HCT116 (cell line): ENCODE results near the gene SLC12A3. TPM values are rescaled to one million over a fixed set of nuclear protein-coding genes. Genes with fewer than 3 reads are reported as not detected.

Source experiments
- ATAC-seq: fragments of 200-7000 bp; cut with Tn5 transposase; 2 replicates; pipeline ENCODE4 v1.9.1; 2020; ENCODE audit warnings: mild to moderate bottlenecking, moderate library complexity
- BruUV-seq: library from RNA; stranded (reverse); fragments of 400-500 nt; replicated peaks from 2 replicates; lab custom pipeline; 2021; lab: Mats Ljungman, UMichigan
- CTCF ChIA-PET: fragments of 300-600 bp; sonication (Branson Sonifier 250); formaldehyde crosslinking; loops from one replicate; lab custom pipeline; 2021; ENCODE audit warnings: antibody characterized with exemption; lab: Charles Lee
- POLR2A ChIA-PET: fragments of 300-600, 350-600 bp; sonication (Branson Sonifier 250); formaldehyde crosslinking; loops from one replicate; lab custom pipeline; 2021; ENCODE audit warnings: antibody characterized with exemption; lab: Charles Lee
- RAD21 ChIA-PET, 2 experiments: fragments of 300-600 bp; sonication (Branson Sonifier 250); formaldehyde crosslinking; loops; one replicate each; lab custom pipeline; 2023; ENCODE audit warnings: low total read pairs in 2 of 2; ENCODE audit not compliant: uncharacterized antibody in 2 of 2, unreplicated experiment in 2 of 2, low non-redundant PET in 1 of 2; lab: Charles Lee
- DNase-seq: peaks from one replicate; pipeline ENCODE4 v3.0.0-alpha.2; 2010; ENCODE audit warnings: low read depth, low spot score
- H2AFZ ChIP-seq: fragments of 200-600 bp; shearing (Covaris generic), sonication (generic); 2 replicates; pipeline ENCODE4 v1.6.1; 2017; ENCODE audit warnings: low read depth, mixed run types, mixed read lengths, antibody characterized with exemption, low read length; ENCODE audit not compliant: poor library complexity, severe bottlenecking
- H3K27ac ChIP-seq: 2 replicates; pipeline ENCODE4 v1.5.1; 2012; ENCODE audit warnings: low read depth, low read length
- H3K27me3 ChIP-seq: fragments of 200-600 bp; sonication (generic); 2 replicates; pipeline ENCODE4 v1.6.1; 2016; ENCODE audit warnings: mixed run types, low read length, mixed read lengths; ENCODE audit not compliant: insufficient read depth
- H3K36me3 ChIP-seq, 2 experiments: fragments of 200-500 bp in 1 of 2; fragments of 200-600 bp in 1 of 2; sonication (Bioruptor generic) in 1 of 2; sonication (generic) in 1 of 2; 2 replicates each; pipeline versions ENCODE4 v1.5.1 to v1.6.1; 2014 to 2016; ENCODE audit warnings: low read length in 2 of 2, inconsistent platforms in 1 of 2, mixed read lengths in 1 of 2, mixed run types in 1 of 2; ENCODE audit not compliant: insufficient read depth in 2 of 2, control insufficient read depth in 1 of 2
- H3K4me1 ChIP-seq, 2 experiments: fragments of 200-600 bp in 1 of 2; sonication (generic) in 1 of 2; 2 replicates each; pipeline versions ENCODE4 v1.5.1 to v1.6.1; 2012 to 2017; ENCODE audit warnings: low read length in 2 of 2, inconsistent platforms in 1 of 2, mild to moderate bottlenecking in 1 of 2, mixed read lengths in 1 of 2, mixed run types in 1 of 2, moderate library complexity in 1 of 2; ENCODE audit not compliant: insufficient read depth in 2 of 2, control insufficient read depth in 1 of 2
- H3K4me2 ChIP-seq: fragments of 200-600 bp; sonication (generic); 2 replicates; pipeline ENCODE4 v1.6.1; 2017; ENCODE audit warnings: mixed run types, low read length, mixed read lengths
- H3K4me3 ChIP-seq, 2 experiments: fragments of 200-600 bp in 1 of 2; sonication (generic) in 1 of 2; replicated peaks in 1 of 2; 2 replicates each; pipeline ENCODE4 v1.5.1; 2011 to 2016; ENCODE audit warnings: low read length in 2 of 2, control low read depth in 1 of 2, low read depth in 1 of 2, mild to moderate bottlenecking in 1 of 2, mixed read lengths in 1 of 2, mixed run types in 1 of 2
- H3K79me2 ChIP-seq: fragments of 200-600 bp; sonication (generic); 2 replicates; pipeline ENCODE4 v1.6.1; 2017; ENCODE audit warnings: mild to moderate bottlenecking, mixed run types, low read length, moderate library complexity, mixed read lengths; ENCODE audit not compliant: insufficient read depth
- H3K9ac ChIP-seq: fragments of 200-600 bp; sonication (generic); 2 replicates; pipeline ENCODE4 v1.6.1; 2016; ENCODE audit warnings: low read length, mixed read lengths
- H3K9me2 ChIP-seq: fragments of 200-600 bp; sonication (generic), shearing (Covaris generic); 2 replicates; pipeline ENCODE4 v1.6.1; 2017; ENCODE audit warnings: mixed run types, mild to moderate bottlenecking, moderate library complexity; ENCODE audit not compliant: insufficient read depth
- H3K9me3 ChIP-seq, 2 experiments: fragments of 200-500 bp in 1 of 2; fragments of 200-600 bp in 1 of 2; sonication (Bioruptor generic) in 1 of 2; sonication (generic) in 1 of 2; 2 replicates each; pipeline ENCODE4 v1.6.1; 2014 to 2017; ENCODE audit warnings: low read length in 2 of 2, mixed read lengths in 2 of 2, inconsistent platforms in 1 of 2, low read depth in 1 of 2, mild to moderate bottlenecking in 1 of 2, mixed run types in 1 of 2, moderate library complexity in 1 of 2; ENCODE audit not compliant: control insufficient read depth in 1 of 2, insufficient read depth in 1 of 2
- H4K20me1 ChIP-seq: fragments of 200-600 bp; sonication (generic), shearing (Covaris generic); 2 replicates; pipeline ENCODE4 v1.6.1; 2017; ENCODE audit warnings: mixed run types, mild to moderate bottlenecking, moderate library complexity; ENCODE audit not compliant: insufficient read depth
- CTCF ChIP-seq, 3 experiments: fragments of 200-600 bp in 1 of 3; sonication (generic) in 1 of 3; IDR thresholded peaks in 2 of 3; conservative IDR thresholded peaks in 1 of 3; 2 replicates each; pipeline ENCODE4 v1.5.1; 2012 to 2017; ENCODE audit warnings: low read depth in 2 of 3, low read length in 2 of 3, antibody characterized with exemption in 1 of 3, borderline replicate concordance in 1 of 3, control low read depth in 1 of 3, mild to moderate bottlenecking in 1 of 3, mixed read lengths in 1 of 3, mixed run types in 1 of 3, moderate library complexity in 1 of 3; ENCODE audit not compliant: insufficient read depth in 1 of 3
- MAX ChIP-seq: IDR thresholded peaks from 2 replicates; pipeline ENCODE4 v1.6.1; 2012
- SP1 ChIP-seq: IDR thresholded peaks from 2 replicates; pipeline ENCODE4 v1.6.1; 2012; ENCODE audit warnings: low read depth
- TCF7L2 ChIP-seq: IDR thresholded peaks from 2 replicates; pipeline ENCODE4 v1.7.0; 2011; ENCODE audit warnings: borderline replicate concordance, inconsistent platforms; ENCODE audit not compliant: insufficient read depth, insufficient read length; ENCODE audit errors: extremely low read depth
- ZBTB33 ChIP-seq: IDR thresholded peaks from 2 replicates; pipeline ENCODE4 v1.6.1; 2011; ENCODE audit warnings: mild to moderate bottlenecking, low read length, moderate library complexity; ENCODE audit not compliant: insufficient replicate concordance; ENCODE audit errors: extremely low read depth
- ZFX ChIP-seq: fragments of 450-650 bp; IDR thresholded peaks from 2 replicates; pipeline ENCODE4 v1.6.1; 2017
- intact Hi-C: fragments of 100-400 bp; cut with micrococcal nuclease; formaldehyde crosslinking; loops from 2 replicates; pipeline ENCODE4 v1.10.0; 2022
- total RNA-seq: library from RNA; stranded (reverse); gene quantifications from one replicate; pipeline ENCODE4 v1.2.1, GENCODE V29; 2021; ENCODE audit not compliant: unreplicated experiment

Gene SLC12A3
- total RNA-seq, 1 experiment from 2014 or later: not detected

DNA sequence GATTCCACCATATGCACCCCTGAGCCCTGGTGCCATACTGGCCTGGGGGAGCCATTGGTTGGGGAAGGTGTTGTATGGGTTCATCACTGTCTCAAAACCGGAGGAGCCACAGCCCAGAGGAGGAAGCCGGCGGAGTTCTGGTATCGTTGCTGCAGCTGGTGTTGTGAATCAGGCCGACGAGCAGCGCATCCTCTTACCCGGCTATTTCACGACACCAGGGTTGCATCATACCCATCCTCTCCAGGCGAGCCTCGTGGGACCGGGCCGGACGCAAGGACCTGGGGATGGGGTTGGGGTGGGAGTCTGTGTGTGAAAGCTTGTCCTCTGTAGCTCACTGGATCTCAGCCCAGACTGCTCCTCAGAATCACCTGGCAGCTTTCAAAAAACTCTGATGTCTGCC, 6.6 kb upstream of the SLC12A3 start:
- Histone ChIP-seq H3K36me3 (no peaks in the 10 kb centered on the region), H3K9me2 (no peaks in the 10 kb centered on the region), H3K4me1 (peaks cover 6 to 12% of the 10 kb centered on the region in 2 experiments; a peak in 3 of 4 replicates), H4K20me1 (no peaks in the 10 kb centered on the region), H2AFZ (no peak overlapping the region), H3K27ac (no peak overlapping the region)
- BruUV-seq: no TSS peak
- POLR2A ChIA-PET: no interaction called here
- DNase-seq: no peak
- TF ChIP-seq SP1 (no peak), TCF7L2 (no peak), ZBTB33 (no peak), MAX (no peak), CTCF (IDR thresholded peaks at IDR 0.05 in 2 of 3, conservative IDR thresholded peaks at IDR 0.05 in 1 of 3; ENCODE audit: borderline replicate concordance in 1 of 3, insufficient read depth in 1 of 3, low read depth in 2 of 3, low read length in 2 of 3) (no peak), ZFX (no peak)
- TF ChIP-seq, all 23 proteins: peak for 0
- CTCF ChIA-PET: no interaction called here
- no peaks in the 10 kb centered on the region for H3K9me3 ChIP-seq
- RAD21 ChIA-PET: no interaction called here
- ATAC-seq: no peak
- H3K9ac ChIP-seq: no peak overlapping the region
- intact Hi-C loops: no loop called here
- H3K79me2 ChIP-seq: no peaks in the 10 kb centered on the region
- no peaks in the 10 kb centered on the region for H3K27me3 ChIP-seq
- H3K4me2 ChIP-seq: no peak overlapping the region
- no peak overlapping the region for H3K4me3 ChIP-seq
